HCT116 (cell line): ENCODE measurements around the gene ZNF586.

Experiments
- MAX ChIP-seq: IDR thresholded peaks from 2 replicates; pipeline ENCODE4 v1.6.1; 2012
- RAD21 ChIP-seq: IDR thresholded peaks from 2 replicates; pipeline ENCODE4 v1.6.1; 2012; ENCODE audit warnings: low read depth, mild to moderate bottlenecking
- SIN3A ChIP-seq: IDR thresholded peaks from 2 replicates; pipeline ENCODE4 v1.6.1; 2012; ENCODE audit warnings: low read depth
- TF ChIP-seq, protein P1 (sequence below): IDR thresholded peaks from 2 replicates; pipeline ENCODE4 v1.6.1; 2012; ENCODE audit warnings: low read depth
- TF ChIP-seq, protein P2 (sequence below), 3 experiments: fragments of 200-600 bp in 1 of 3; sonication (generic) in 1 of 3; IDR thresholded peaks in 2 of 3; conservative IDR thresholded peaks in 1 of 3; 2 replicates each; pipeline ENCODE4 v1.5.1; 2012 to 2017; ENCODE audit warnings: low read depth in 2 of 3, low read length in 2 of 3, antibody characterized with exemption in 1 of 3, borderline replicate concordance in 1 of 3, control low read depth in 1 of 3, mild to moderate bottlenecking in 1 of 3, mixed read lengths in 1 of 3, mixed run types in 1 of 3, moderate library complexity in 1 of 3; ENCODE audit not compliant: insufficient read depth in 1 of 3

DNA sequence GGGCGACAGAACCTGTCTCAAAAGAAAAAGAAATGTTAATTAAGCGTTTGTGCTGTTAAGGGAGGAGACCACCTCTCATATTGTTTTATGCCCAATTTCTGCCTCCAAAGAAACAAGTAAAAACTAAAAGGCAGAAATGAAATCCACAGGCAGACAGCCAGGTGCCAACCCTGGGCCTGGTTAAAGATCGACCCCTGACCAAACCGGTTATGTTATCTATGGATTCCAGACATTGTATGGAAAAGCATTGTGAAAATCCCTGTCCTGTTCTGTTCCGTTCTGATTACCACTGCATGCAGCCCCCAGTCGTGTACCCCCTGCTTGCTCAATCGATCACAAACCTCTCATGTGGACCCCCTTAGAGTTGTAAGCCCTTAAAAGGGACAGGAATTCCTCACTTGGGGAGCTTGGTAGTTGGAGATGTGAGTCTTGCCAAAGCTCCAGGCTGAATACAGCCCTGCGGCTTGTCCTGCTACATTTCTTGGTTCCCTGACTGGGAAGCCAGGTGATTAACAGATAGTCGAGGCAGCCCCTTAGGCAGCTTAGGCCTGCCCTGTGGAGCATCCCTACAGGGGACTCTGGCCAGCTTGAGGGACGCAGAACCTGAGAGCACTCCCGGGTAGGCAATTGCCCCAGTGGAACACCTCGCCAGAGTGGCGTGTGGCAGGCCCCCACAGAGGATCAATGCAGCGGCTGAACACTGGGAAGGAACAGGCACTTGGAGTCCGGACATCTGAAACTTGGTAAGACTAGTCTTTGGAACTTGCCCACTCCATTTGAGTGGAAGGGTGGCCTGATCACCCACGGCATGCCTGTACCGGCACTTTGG lies 46.0 kb downstream of the ZNF586 start:
- TF ChIP-seq, protein P1, sequence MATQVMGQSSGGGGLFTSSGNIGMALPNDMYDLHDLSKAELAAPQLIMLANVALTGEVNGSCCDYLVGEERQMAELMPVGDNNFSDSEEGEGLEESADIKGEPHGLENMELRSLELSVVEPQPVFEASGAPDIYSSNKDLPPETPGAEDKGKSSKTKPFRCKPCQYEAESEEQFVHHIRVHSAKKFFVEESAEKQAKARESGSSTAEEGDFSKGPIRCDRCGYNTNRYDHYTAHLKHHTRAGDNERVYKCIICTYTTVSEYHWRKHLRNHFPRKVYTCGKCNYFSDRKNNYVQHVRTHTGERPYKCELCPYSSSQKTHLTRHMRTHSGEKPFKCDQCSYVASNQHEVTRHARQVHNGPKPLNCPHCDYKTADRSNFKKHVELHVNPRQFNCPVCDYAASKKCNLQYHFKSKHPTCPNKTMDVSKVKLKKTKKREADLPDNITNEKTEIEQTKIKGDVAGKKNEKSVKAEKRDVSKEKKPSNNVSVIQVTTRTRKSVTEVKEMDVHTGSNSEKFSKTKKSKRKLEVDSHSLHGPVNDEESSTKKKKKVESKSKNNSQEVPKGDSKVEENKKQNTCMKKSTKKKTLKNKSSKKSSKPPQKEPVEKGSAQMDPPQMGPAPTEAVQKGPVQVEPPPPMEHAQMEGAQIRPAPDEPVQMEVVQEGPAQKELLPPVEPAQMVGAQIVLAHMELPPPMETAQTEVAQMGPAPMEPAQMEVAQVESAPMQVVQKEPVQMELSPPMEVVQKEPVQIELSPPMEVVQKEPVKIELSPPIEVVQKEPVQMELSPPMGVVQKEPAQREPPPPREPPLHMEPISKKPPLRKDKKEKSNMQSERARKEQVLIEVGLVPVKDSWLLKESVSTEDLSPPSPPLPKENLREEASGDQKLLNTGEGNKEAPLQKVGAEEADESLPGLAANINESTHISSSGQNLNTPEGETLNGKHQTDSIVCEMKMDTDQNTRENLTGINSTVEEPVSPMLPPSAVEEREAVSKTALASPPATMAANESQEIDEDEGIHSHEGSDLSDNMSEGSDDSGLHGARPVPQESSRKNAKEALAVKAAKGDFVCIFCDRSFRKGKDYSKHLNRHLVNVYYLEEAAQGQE, result no peak
- no peak for TF ChIP-seq MAX
- TF ChIP-seq RAD21, result no peak
- TF ChIP-seq, protein P2, sequence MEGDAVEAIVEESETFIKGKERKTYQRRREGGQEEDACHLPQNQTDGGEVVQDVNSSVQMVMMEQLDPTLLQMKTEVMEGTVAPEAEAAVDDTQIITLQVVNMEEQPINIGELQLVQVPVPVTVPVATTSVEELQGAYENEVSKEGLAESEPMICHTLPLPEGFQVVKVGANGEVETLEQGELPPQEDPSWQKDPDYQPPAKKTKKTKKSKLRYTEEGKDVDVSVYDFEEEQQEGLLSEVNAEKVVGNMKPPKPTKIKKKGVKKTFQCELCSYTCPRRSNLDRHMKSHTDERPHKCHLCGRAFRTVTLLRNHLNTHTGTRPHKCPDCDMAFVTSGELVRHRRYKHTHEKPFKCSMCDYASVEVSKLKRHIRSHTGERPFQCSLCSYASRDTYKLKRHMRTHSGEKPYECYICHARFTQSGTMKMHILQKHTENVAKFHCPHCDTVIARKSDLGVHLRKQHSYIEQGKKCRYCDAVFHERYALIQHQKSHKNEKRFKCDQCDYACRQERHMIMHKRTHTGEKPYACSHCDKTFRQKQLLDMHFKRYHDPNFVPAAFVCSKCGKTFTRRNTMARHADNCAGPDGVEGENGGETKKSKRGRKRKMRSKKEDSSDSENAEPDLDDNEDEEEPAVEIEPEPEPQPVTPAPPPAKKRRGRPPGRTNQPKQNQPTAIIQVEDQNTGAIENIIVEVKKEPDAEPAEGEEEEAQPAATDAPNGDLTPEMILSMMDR (IDR thresholded peaks at IDR 0.05 in 2 of 3, conservative IDR thresholded peaks at IDR 0.05 in 1 of 3; ENCODE audit: borderline replicate concordance in 1 of 3, insufficient read depth in 1 of 3, low read depth in 2 of 3, low read length in 2 of 3), result no peak
- TF ChIP-seq SIN3A, result no peak
